CD4-positive, alpha-beta T cell (primary cell): ENCODE measurements around the gene IRX3. TPM values are rescaled to one million over a fixed set of nuclear protein-coding genes. Genes with fewer than 3 reads are reported as not detected.

Experiments used
- ATAC-seq: fragments of 200-7000 bp; cut with Tn5 transposase; one replicate; pipeline ENCODE4 v1.10.0; 2022; ENCODE audit warnings: mild to moderate bottlenecking; ENCODE audit not compliant: poor library complexity
- CTCF ChIA-PET: fragments of 350-600 bp; sonication (Branson Sonifier 250); formaldehyde crosslinking; loops from one replicate; lab custom pipeline; 2021; ENCODE audit warnings: antibody characterized with exemption, inconsistent platforms; lab: Charles Lee
- POLR2A ChIA-PET: fragments of 350-600 bp; sonication (Branson Sonifier 250); formaldehyde crosslinking; loops from one replicate; lab custom pipeline; 2021; ENCODE audit warnings: antibody characterized with exemption, inconsistent platforms; lab: Charles Lee
- DNase-seq, 14 experiments: peaks; one replicate each; pipeline ENCODE4 v3.0.0-alpha.2; 2013 to 2020; ENCODE audit warnings: mixed read lengths in 2 of 14
- H3K27ac ChIP-seq, 2 donors: one replicate each; pipeline versions ENCODE4 v1.5.1 to v1.7.0; 2013; ENCODE audit warnings: low read length in 2 of 2, low read depth in 1 of 2, mild to moderate bottlenecking in 1 of 2
- H3K27me3 ChIP-seq, 2 experiments: 1 replicate in 1 of 2; 2 replicates in 1 of 2; pipeline versions ENCODE4 v1.6.1 to v1.7.0; 2013; ENCODE audit warnings: low read length in 2 of 2, control low read depth in 1 of 2, mild to moderate bottlenecking in 1 of 2, moderate library complexity in 1 of 2; ENCODE audit not compliant: insufficient read depth in 2 of 2, control insufficient read depth in 1 of 2
- H3K36me3 ChIP-seq: one replicate; pipeline ENCODE4 v1.6.1; 2013; ENCODE audit warnings: low read length, control low read depth; ENCODE audit not compliant: insufficient read depth
- H3K4me1 ChIP-seq: one replicate; pipeline ENCODE4 v1.6.1; 2013; ENCODE audit warnings: low read length, control low read depth; ENCODE audit not compliant: insufficient read depth
- H3K4me3 ChIP-seq: one replicate; pipeline ENCODE4 v1.5.1; 2013; ENCODE audit warnings: mild to moderate bottlenecking, low read length, moderate library complexity
- H3K9me3 ChIP-seq, 2 experiments: 1 replicate in 1 of 2; 2 replicates in 1 of 2; pipeline versions ENCODE4 v1.6.1 to v1.7.0; 2013; ENCODE audit warnings: low read length in 2 of 2, mild to moderate bottlenecking in 2 of 2, control low read depth in 1 of 2, moderate library complexity in 1 of 2; ENCODE audit not compliant: control insufficient read depth in 1 of 2, insufficient read depth in 1 of 2
- H3K27ac Mint-ChIP-seq: one replicate; pipeline ENCODE4 v1.8.0; 2020; ENCODE audit warnings: mixed read lengths
- H3K27me3 Mint-ChIP-seq: one replicate; pipeline ENCODE4 v1.8.0; 2021; ENCODE audit warnings: mixed read lengths
- H3K36me3 Mint-ChIP-seq: one replicate; pipeline ENCODE4 v1.8.0; 2021; ENCODE audit warnings: low read depth, mixed read lengths
- H3K4me1 Mint-ChIP-seq: one replicate; pipeline ENCODE4 v1.8.0; 2021; ENCODE audit warnings: low read depth, mixed read lengths
- H3K4me3 Mint-ChIP-seq: one replicate; pipeline ENCODE4 v1.8.0; 2020; ENCODE audit warnings: mild to moderate bottlenecking, mixed read lengths
- H3K9me3 Mint-ChIP-seq: one replicate; pipeline ENCODE4 v1.8.0; 2020; ENCODE audit warnings: mixed read lengths
- CTCF ChIP-seq: fragments of 200-600 bp; IDR thresholded peaks from one replicate; pipeline ENCODE4 v1.8.0; 2022; ENCODE audit warnings: antibody characterized with exemption, mild to moderate bottlenecking
- intact Hi-C, 2 experiments: fragments of 100-400 bp; cut with DNase I in 1 of 2; cut with micrococcal nuclease in 1 of 2; formaldehyde crosslinking; loops; one replicate each; pipeline versions ENCODE4 v1.15.1 to v1.9.0; 2023 to 2025; cut with DNase I, micrococcal nuclease
- total RNA-seq, 174 experiments: library from RNA in 2 of 174; stranded (reverse) in 2 of 174; gene quantifications; one replicate each; pipeline ENCODE4 v1.2.3 and lab custom pipeline; 2021 to 2026

Gene IRX3
- total RNA-seq, 2 experiments from 2014 or later = not detected

GRCh38 chr16:54281535-54282201 is 4.9 kb downstream of the IRX3 start:
- ChIA-PET POLR2A (no interaction called here), CTCF (no interaction called here)
- no peak for DNase-seq
- H3K4me1 ChIP-seq = peaks cover 11% of the 10 kb centered on the region
- peaks cover 19% of the 10 kb centered on the region for H3K4me1 Mint-ChIP-seq
- H3K36me3 ChIP-seq = no peaks in the 10 kb centered on the region
- TF ChIP-seq CTCF = no peak
- peaks cover 0 to 12% of the 10 kb centered on the region in 2 experiments for H3K9me3 ChIP-seq
- H3K27me3 ChIP-seq = peaks cover 33 to 78% of the 10 kb centered on the region in 2 experiments
- ATAC-seq = no peak
- peaks cover 68% of the 10 kb centered on the region for H3K27me3 Mint-ChIP-seq
- no peak overlapping the region for H3K27ac ChIP-seq
- no peak overlapping the region for H3K27ac Mint-ChIP-seq
- no peak overlapping the region for H3K4me3 Mint-ChIP-seq
- H3K9me3 Mint-ChIP-seq = no peaks in the 10 kb centered on the region
- intact Hi-C loops = no loop called here
- H3K36me3 Mint-ChIP-seq = no peaks in the 10 kb centered on the region
- no peak overlapping the region for H3K4me3 ChIP-seq

- Histone ChIP-seq H3K27me3 (peaks cover 28 to 72% of the 10 kb centered on the region in 2 experiments), H3K27ac (no peak overlapping the region), H3K4me1 (peaks cover 5% of the 10 kb centered on the region), H3K36me3 (no peaks in the 10 kb centered on the region), H3K9me3 (peaks cover 0 to 12% of the 10 kb centered on the region in 2 experiments), H3K4me3 (no peak overlapping the region)
- intact Hi-C loops = no loop called here
- no peak for TF ChIP-seq CTCF
- H3K27ac Mint-ChIP-seq = no peak overlapping the region
- H3K4me3 Mint-ChIP-seq = no peak overlapping the region
- peaks cover 63% of the 10 kb centered on the region for H3K27me3 Mint-ChIP-seq
- DNase-seq (no peak), ATAC-seq (no peak)
- CTCF ChIA-PET = no interaction called here
- no peaks in the 10 kb centered on the region for H3K9me3 Mint-ChIP-seq
- no peaks in the 10 kb centered on the region for H3K36me3 Mint-ChIP-seq
- POLR2A ChIA-PET = no interaction called here
- peaks cover 14% of the 10 kb centered on the region for H3K4me1 Mint-ChIP-seq
Observed at GRCh38 chr16:54280751-54281150, 5.8 kb downstream of the IRX3 start.

DNA sequence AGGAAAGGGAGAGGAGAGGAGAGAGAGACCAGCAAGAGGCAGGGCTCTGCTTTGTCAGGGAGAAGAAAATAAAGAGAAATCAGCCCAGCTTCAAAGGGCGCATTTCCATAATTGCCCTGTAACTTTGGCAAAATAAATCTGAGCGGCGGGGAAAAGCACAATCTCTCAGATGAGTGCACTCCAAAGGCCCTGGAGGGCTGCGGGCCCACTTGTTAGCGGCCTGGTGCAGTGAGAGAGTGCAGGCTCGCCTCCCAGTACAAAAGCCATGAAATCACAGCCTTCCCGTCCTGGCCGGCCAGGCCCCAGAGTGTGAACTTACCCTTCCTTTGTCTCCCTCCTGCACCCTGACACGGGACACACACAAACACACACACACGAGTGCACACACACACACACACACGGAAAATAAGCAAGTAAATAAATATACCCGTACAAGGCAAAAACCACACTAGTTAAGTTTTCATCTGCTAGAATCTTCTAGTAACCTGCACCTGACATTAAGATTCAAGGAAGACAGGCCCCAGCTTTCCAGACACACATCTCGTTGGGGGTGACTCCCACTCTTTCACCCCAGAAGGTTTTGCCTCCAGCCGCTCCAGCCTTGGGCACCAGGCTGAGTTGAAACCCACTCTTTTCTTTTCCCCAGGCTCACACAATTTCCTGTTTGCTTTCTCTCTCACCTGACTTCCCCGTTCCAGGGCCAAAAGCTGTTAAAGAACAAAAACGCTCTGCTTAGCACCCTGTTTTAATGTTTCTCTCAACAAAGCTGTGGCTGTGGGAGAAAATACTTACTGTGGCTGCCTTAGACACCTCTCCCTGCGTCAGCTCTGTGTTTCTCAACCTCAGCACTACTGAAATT is 8.5 kb downstream of the IRX3 start:
- TF ChIP-seq CTCF = no peak
- POLR2A ChIA-PET = no interaction called here

More for the DNA sequence above, 8.5 kb downstream of the IRX3 start:
- Mint-ChIP-seq H3K27me3 (peaks cover 50% of the 10 kb centered on the region), H3K9me3 (no peaks in the 10 kb centered on the region), H3K4me1 (peaks cover 2% of the 10 kb centered on the region), H3K36me3 (no peaks in the 10 kb centered on the region), H3K4me3 (no peak overlapping the region), H3K27ac (no peak overlapping the region)
- Histone ChIP-seq H3K9me3 (peaks cover 0 to 7% of the 10 kb centered on the region in 2 experiments), H3K27ac (no peak overlapping the region), H3K36me3 (no peaks in the 10 kb centered on the region), H3K4me1 (peaks cover 5% of the 10 kb centered on the region), H3K4me3 (no peak overlapping the region), H3K27me3 (peaks cover 17 to 52% of the 10 kb centered on the region in 2 experiments)
- intact Hi-C loops = no loop called here
- ATAC-seq (no peak), DNase-seq (no peak)
- CTCF ChIA-PET = no interaction called here
